Measurements from ENCODE around the gene KPNA1.

The KPNA1 gene

GRCh38 chr3:122383771-122384697 is 130.7 kb downstream of the KPNA1 start, which contains the start of gene FAM162A:
FAM162A (plus strand) TSS chr3:122384182; CDS start chr3:122384266, 84 bp downstream.
- DNase-seq (ENCODE audit: low read depth in 2 of 2) = peak; percentile 83 to 92

- peak; percentile 75 to 78 for DNase-seq (ENCODE audit: low read depth in 2 of 2)
Measured at GRCh38 chr3:122382888-122383666, 131.7 kb downstream of the KPNA1 start, which contains the start of gene MIX23. MIX23 (minus strand) TSS chr3:122383231; CDS start chr3:122383224, 7 bp downstream.

- DNase-seq (ENCODE audit: low read depth in 2 of 2) = no peak
Measured at GRCh38 chr3:122377975-122378374, 136.8 kb downstream of the KPNA1 start.

GRCh38 chr3:122374034-122374433 is 140.7 kb downstream of the KPNA1 start:
- no peak for DNase-seq (ENCODE audit: low read depth in 2 of 2)
